WTC11 (cell line): ENCODE data around the gene MUC3A. TPM values are rescaled to one million over a fixed set of nuclear protein-coding genes. Genes with fewer than 3 reads are reported as not detected.
A peak's percentile ranks its signal among the peaks of the same experiment; 100 is the strongest.

Source experiments
- ATAC-seq: fragments of 200-7000 bp; cut with Tn5 transposase; 2 replicates; pipeline ENCODE4 v1.10.0; 2021; ENCODE audit warnings: mild to moderate bottlenecking, moderate library complexity
- CTCF ChIA-PET: fragments of 300-600 bp; sonication (Branson Sonifier 250); formaldehyde crosslinking; loops from one replicate; lab custom pipeline; 2021; ENCODE audit warnings: antibody characterized with exemption; lab: Charles Lee
- POLR2A ChIA-PET: fragments of 350-600 bp; sonication (Branson Sonifier 250); formaldehyde crosslinking; loops from one replicate; lab custom pipeline; 2021; ENCODE audit warnings: antibody characterized with exemption; lab: Charles Lee
- DNase-seq: peaks from one replicate; pipeline ENCODE4 v3.0.0; 2021; ENCODE audit warnings: low spot score
- H3K27ac Mint-ChIP-seq: 2 replicates; pipeline ENCODE4 v1.8.0; 2021; ENCODE audit warnings: mixed read lengths
- H3K27me3 Mint-ChIP-seq: 2 replicates; pipeline ENCODE4 v1.8.0; 2021; ENCODE audit warnings: low read depth, mild to moderate bottlenecking, moderate library complexity, mixed read lengths
- H3K36me3 Mint-ChIP-seq: 2 replicates; pipeline ENCODE4 v1.8.0; 2021; ENCODE audit warnings: mixed read lengths
- H3K4me1 Mint-ChIP-seq: 2 replicates; pipeline ENCODE4 v1.8.0; 2022; ENCODE audit warnings: mixed read lengths
- H3K4me3 Mint-ChIP-seq: 2 replicates; pipeline ENCODE4 v1.8.0; 2021; ENCODE audit warnings: mild to moderate bottlenecking, moderate library complexity, mixed read lengths
- H3K9me3 Mint-ChIP-seq: 2 replicates; pipeline ENCODE4 v1.8.0; 2021; ENCODE audit warnings: mixed read lengths
- KAT7 ChIP-seq: sonication (generic); formaldehyde crosslinking; IDR thresholded peaks from 2 replicates; pipeline ENCODE4 v1.8.1; 2023; ENCODE audit warnings: missing genetic modification reagents, mild to moderate bottlenecking, borderline replicate concordance
- SOX15 ChIP-seq: fragments of 250-450 bp; sonication (Bioruptor Pico); IDR thresholded peaks from 2 replicates; pipeline ENCODE4 v1.9.0; 2021; ENCODE audit warnings: mild to moderate bottlenecking
- ZNF232 ChIP-seq: sonication (generic); formaldehyde crosslinking; IDR thresholded peaks from 2 replicates; pipeline ENCODE4 v1.8.0; 2022; ENCODE audit warnings: mild to moderate bottlenecking, missing genetic modification reagents
- ZNF263 ChIP-seq: sonication (generic); formaldehyde crosslinking; IDR thresholded peaks from 2 replicates; pipeline ENCODE4 v1.8.1; 2022; ENCODE audit warnings: low read depth, mild to moderate bottlenecking, moderate library complexity, missing genetic modification reagents
- total RNA-seq: library from RNA; stranded (reverse); gene quantifications from 3 replicates; pipeline ENCODE4 v1.2.3, GENCODE V29; 2021

MUC3A gene
- total RNA-seq, 1 experiment from 2014 or later: 50.6 TPM

- no peak overlapping the region for H3K27ac Mint-ChIP-seq
- H3K9me3 Mint-ChIP-seq: no peaks in the 10 kb centered on the region
- no peak for TF ChIP-seq ZNF263 (CRISPR knock-in tag)
- TF ChIP-seq SOX15 (CRISPR knock-in tag): no peak
- TF ChIP-seq KAT7 (CRISPR knock-in tag): 0 out of 2 replicates have a peak, but pooled peaks have one; percentile 34
- TF ChIP-seq ZNF232 (CRISPR knock-in tag): 0 out of 2 replicates have a peak, but pooled peaks have one; percentile 32
- DNase-seq (peak; percentile 56), ATAC-seq (peak; percentile 52)
- ChIA-PET POLR2A (interaction anchor here (1.2 kb wide), 1 partner anchor 51 kb away, joined by 3 read pairs; no protein-coding TSS in a partner anchor), CTCF (interaction anchor here (0.6 to 3.4 kb wide), 5 partner anchors 51 to 175 kb away, joined by 3 to 22 read pairs (median 3); no protein-coding TSS in a partner anchor)
- H3K27me3 Mint-ChIP-seq: peaks cover 3% of the 10 kb centered on the region; the same call in 1 of the 2 replicates
- peaks cover 21% of the 10 kb centered on the region for H3K4me1 Mint-ChIP-seq
- peaks cover 13% of the 10 kb centered on the region for H3K36me3 Mint-ChIP-seq
- peak overlapping the region; percentile 78 for H3K4me3 Mint-ChIP-seq
Observed at GRCh38 chr7:101017064-101017777, 67.9 kb downstream of the MUC3A start.

Other genes starting within 250 kb of the MUC3A start
- 71.9 to 79.2 TPM (median 78.1 TPM) in 3 replicates for gene POP7, start 243.4 kb upstream of the MUC3A start, total RNA-seq
- gene EPO, start 229.1 kb upstream of the MUC3A start, total RNA-seq: 0.63 to 0.76 TPM (median 0.66 TPM) in 3 replicates
- 0.02 to 0.07 TPM (median 0.02 TPM) in 3 replicates for gene ZAN, start 215.9 kb upstream of the MUC3A start, total RNA-seq
- gene EPHB4, start 122.0 kb upstream of the MUC3A start, total RNA-seq: 99.7 to 120 TPM (median 104 TPM) in 3 replicates
- 32.6 to 39.3 TPM (median 34.1 TPM) in 3 replicates for gene SLC12A9, start 96.8 kb upstream of the MUC3A start, total RNA-seq
- 128 to 140 TPM (median 130 TPM) in 3 replicates for gene TRIP6, start 82.1 kb upstream of the MUC3A start, total RNA-seq
- gene SRRT, start 74.4 kb upstream of the MUC3A start, total RNA-seq: 209 to 238 TPM (median 233 TPM) in 3 replicates
- gene UFSP1, start 59.8 kb upstream of the MUC3A start, total RNA-seq: 3.9 to 4.8 TPM (median 4.6 TPM) in 3 replicates
- gene ACHE, start 53.6 kb upstream of the MUC3A start, total RNA-seq: 6.4 to 7.7 TPM (median 6.6 TPM) in 3 replicates
- gene MUC12, start 20.0 kb downstream of the MUC3A start, total RNA-seq: 5.7 to 6.5 TPM (median 5.8 TPM) in 3 replicates
- gene MUC17, start 70.5 kb downstream of the MUC3A start, total RNA-seq: not detected in 3 replicates
- 23.1 to 24.2 TPM (median 23.4 TPM) in 3 replicates for gene TRIM56, start 135.9 kb downstream of the MUC3A start, total RNA-seq
- 1.1 to 2.6 TPM (median 2.2 TPM) in 3 replicates for gene SERPINE1, start 177.6 kb downstream of the MUC3A start, total RNA-seq
- 60.7 to 80.0 TPM (median 78.2 TPM) in 3 replicates for gene AP1S1, start 204.9 kb downstream of the MUC3A start, total RNA-seq
- gene VGF, start 216.0 kb downstream of the MUC3A start, total RNA-seq: 5.2 to 6.4 TPM (median 5.6 TPM) in 3 replicates
- 0.32 to 0.62 TPM (median 0.39 TPM) in 3 replicates for gene NAT16, start 230.8 kb downstream of the MUC3A start, total RNA-seq